Subcutaneous adipose tissue (tissue), 4 donors: ENCODE data around the gene VEZF1. TPM values are rescaled to one million over a fixed set of nuclear protein-coding genes. Genes with fewer than 3 reads are reported as not detected.

ENCODE experiments used
- total RNA-seq, 4 donors: library from RNA; depleted of rRNA; stranded (reverse); fragments of >200 nt; gene quantifications; one replicate each; pipeline ENCODE4 v1.1.0, GENCODE V29; 2016
- TF ChIP-seq, protein P1 (sequence below): fragments of 450-650 bp; IDR thresholded peaks from one replicate; pipeline ENCODE4 v1.5.1; 2016; ENCODE audit warnings: low read depth, mild to moderate bottlenecking, control low read depth, antibody characterized with exemption, moderate library complexity

Gene VEZF1
- total RNA-seq, 4 donors from 2014 or later = 35.0 to 66.8 (median 44.0) TPM

DNA sequence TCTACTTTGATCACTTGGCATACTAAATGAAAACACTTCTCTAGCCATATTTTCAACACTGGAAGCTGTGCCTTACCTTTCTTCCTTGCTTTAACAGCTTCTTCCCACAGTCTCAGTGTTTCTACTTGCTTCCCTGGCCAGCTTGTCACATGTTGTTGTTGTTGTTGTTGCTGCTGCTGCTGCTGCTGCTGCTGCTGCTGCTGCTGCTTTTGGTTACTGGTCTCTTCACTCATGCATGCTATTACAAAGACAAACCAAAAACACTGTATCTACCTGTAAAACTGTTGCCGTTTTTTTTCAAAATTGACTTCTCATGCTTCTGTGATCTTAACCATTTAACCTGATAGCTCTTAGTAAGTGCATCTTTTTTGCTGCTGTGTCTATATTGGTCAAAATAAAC lies 9.0 kb downstream of the VEZF1 start:
- TF ChIP-seq, protein P1, sequence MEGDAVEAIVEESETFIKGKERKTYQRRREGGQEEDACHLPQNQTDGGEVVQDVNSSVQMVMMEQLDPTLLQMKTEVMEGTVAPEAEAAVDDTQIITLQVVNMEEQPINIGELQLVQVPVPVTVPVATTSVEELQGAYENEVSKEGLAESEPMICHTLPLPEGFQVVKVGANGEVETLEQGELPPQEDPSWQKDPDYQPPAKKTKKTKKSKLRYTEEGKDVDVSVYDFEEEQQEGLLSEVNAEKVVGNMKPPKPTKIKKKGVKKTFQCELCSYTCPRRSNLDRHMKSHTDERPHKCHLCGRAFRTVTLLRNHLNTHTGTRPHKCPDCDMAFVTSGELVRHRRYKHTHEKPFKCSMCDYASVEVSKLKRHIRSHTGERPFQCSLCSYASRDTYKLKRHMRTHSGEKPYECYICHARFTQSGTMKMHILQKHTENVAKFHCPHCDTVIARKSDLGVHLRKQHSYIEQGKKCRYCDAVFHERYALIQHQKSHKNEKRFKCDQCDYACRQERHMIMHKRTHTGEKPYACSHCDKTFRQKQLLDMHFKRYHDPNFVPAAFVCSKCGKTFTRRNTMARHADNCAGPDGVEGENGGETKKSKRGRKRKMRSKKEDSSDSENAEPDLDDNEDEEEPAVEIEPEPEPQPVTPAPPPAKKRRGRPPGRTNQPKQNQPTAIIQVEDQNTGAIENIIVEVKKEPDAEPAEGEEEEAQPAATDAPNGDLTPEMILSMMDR = no peak

DNA sequence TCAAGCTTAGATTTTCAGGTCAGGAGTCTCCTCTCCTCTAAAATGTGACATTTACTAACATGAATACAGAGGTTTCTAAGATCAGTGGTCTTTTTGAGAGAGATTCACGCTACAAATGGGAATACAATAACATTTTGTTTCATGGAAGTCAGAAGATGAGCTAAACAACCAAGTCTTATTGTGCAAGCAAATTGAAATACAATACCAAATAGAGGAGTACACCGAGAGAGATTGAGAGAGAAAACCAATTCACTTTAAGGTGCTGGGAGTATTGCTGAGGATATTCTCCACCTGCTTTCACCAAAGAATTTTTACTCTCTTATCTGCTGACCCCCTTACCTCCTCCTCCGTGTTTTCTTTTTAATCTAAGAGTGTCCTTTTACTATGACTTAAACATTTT lies 11.5 kb downstream of the VEZF1 start:
- TF ChIP-seq, protein P1 = no peak

DNA sequence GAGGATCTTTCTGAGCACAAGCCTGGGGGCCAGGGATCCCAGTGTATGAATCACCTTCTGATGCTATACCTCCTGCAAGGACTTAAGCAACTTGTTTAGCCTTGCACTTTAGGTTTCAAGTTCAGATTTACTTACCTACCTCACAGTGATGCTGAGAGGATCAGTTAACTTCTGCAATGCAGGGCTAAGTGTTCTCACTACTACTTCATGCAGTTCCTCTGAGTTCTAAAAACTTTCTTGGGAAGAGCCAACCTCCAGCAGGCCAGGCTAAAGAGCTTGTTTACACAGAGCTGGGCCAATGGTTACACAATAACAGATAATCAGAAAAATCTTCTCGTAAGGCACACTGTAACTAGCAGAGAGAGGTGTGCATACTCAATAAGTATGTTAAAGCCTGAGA lies 13.0 kb downstream of the VEZF1 start:
- TF ChIP-seq, protein P1 = no peak

DNA sequence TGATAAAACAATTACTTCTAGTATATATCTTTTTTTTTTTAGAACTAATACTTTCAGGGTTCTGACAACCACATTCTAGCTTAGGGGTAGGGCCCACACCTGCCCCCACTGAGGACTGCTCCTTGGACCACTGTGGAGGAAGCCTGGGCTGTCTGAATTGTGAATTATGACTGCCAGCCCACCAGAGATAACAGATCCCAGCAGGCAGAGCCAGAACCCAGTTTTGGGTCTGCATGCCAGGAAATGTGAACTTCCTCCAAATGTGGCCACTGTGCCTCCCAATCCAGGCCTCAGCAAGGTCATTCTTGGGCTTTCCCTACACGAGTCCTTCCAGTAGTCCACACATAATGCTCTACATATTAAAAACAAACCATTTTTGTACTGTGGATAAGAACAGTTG lies 15.9 kb downstream of the VEZF1 start:
- TF ChIP-seq, protein P1 = no peak

DNA sequence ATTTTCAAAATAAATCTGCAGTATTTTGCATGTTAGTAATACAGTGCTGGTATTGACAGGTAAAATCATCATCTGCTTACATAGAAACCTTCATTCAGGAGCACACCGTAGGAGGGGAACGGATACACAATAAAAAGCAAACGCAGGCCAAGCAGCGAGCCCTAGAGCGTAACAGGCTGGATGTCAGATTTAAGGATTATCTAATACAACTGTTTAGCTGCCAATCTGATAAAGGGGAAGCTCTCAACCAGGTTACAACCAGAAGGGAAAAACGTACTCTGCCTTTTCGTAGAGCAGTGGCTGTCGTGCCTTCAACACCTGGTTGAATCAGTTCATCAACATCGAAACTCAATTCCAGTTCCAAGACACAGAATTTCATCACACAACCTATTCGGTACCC lies 16.5 kb downstream of the VEZF1 start:
- TF ChIP-seq, protein P1 = no peak

DNA sequence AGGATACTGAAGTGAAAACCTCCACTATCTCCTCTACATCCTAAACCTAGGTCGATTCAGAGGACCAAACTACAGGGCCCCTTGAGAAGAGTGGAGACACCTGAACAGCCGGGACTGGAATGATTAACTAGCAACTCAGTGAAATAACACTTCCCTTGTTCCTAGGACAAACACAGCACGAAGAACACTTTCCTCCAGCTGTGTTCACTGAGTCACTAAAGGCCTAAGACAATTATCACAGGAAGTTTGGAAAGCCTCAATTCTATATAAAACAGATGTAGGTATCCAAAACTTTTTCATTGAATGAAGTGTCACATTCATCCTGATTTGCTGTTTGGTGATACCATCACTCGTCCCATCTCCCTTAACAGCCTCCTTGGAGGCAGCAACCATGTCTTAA lies 17.3 kb downstream of the VEZF1 start:
- TF ChIP-seq, protein P1 = no peak

DNA sequence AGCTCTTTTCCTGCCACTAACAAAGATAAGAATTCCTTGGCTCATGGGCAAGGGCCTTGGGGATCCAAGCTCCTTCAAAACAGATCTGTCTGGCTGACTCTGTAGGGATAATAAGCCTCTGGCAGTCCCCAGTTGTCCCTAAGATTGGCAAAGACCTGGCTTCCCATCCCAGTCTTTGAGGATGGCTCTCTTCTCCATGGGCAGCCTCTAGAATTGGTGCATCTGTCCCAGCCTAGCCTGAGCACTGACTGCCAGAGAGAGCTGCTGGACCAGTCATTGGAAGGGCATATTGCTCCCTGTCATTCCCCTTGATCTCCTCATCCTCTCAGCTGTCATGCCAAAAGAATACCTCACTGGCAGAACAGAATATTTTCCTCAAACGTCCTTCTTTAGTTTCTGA lies 19.6 kb downstream of the VEZF1 start:
- TF ChIP-seq, protein P1 = no peak
